IMR-90 (cell line): Measurements from ENCODE around the gene GRB2. TPM values are rescaled to one million over a fixed set of nuclear protein-coding genes. Genes with fewer than 3 reads are reported as not detected.

Source experiments
- ATAC-seq: fragments of 200-7000 bp; cut with Tn5 transposase; 2 replicates; pipeline ENCODE4 v1.9.1; 2020; ENCODE audit warnings: low read depth, mild to moderate bottlenecking, moderate library complexity
- BruUV-seq: library from RNA; stranded (reverse); fragments of 400-500 nt; replicated peaks from 2 replicates; lab custom pipeline; 2021; lab: Mats Ljungman, UMichigan
- CTCF ChIA-PET: fragments of 300-600 bp; formaldehyde crosslinking; extraction: SDS; loops from one replicate; lab custom pipeline; 2021; ENCODE audit warnings: antibody characterized with exemption; lab: Yijun Ruan, JAX
- POLR2A ChIA-PET: fragments of 300-600 bp; sonication (Branson Sonifier 250); formaldehyde crosslinking; loops from one replicate; lab custom pipeline; 2022; ENCODE audit warnings: antibody characterized with exemption; ENCODE audit not compliant: unreplicated experiment; lab: Charles Lee
- DNase-seq: peaks from one replicate; pipeline ENCODE4 v3.0.0; 2013
- H2AFZ ChIP-seq: replicated peaks from 2 replicates; pipeline ENCODE3; 2013; ENCODE audit warnings: low read length, mild to moderate bottlenecking; ENCODE audit not compliant: poor library complexity
- H2AK5ac ChIP-seq: 2 replicates; pipeline ENCODE4 v1.6.1; 2013; ENCODE audit warnings: low read depth, low read length, inconsistent platforms
- H2AK9ac ChIP-seq: replicated peaks from 2 replicates; pipeline ENCODE3; 2013; ENCODE audit warnings: mild to moderate bottlenecking, low read depth, low read length, moderate library complexity; ENCODE audit not compliant: poor library complexity
- H2BK120ac ChIP-seq: 2 replicates; pipeline ENCODE4 v1.6.1; 2013; ENCODE audit warnings: low read depth, low read length, inconsistent platforms
- H2BK15ac ChIP-seq: 3 replicates; pipeline ENCODE4 v1.6.1; 2013; ENCODE audit warnings: low read depth, low read length, inconsistent platforms
- H2BK20ac ChIP-seq: 2 replicates; pipeline ENCODE4 v1.6.1; 2013; ENCODE audit warnings: low read depth, mild to moderate bottlenecking, inconsistent platforms, low read length, moderate library complexity
- H2BK5ac ChIP-seq: 2 replicates; pipeline ENCODE4 v1.6.1; 2013; ENCODE audit warnings: mild to moderate bottlenecking, low read depth, low read length, inconsistent platforms; ENCODE audit not compliant: poor library complexity, severe bottlenecking
- H3K14ac ChIP-seq: replicated peaks from 2 replicates; pipeline ENCODE4 v1.6.1; 2013; ENCODE audit warnings: low read depth, low read length, inconsistent platforms
- H3K18ac ChIP-seq: 2 replicates; pipeline ENCODE4 v1.6.1; 2013; ENCODE audit warnings: low read depth, low read length, control low read depth
- H3K23ac ChIP-seq: 2 replicates; pipeline ENCODE4 v1.6.1; 2013; ENCODE audit warnings: low read depth, low read length, inconsistent platforms
- H3K27ac ChIP-seq: 2 replicates; pipeline ENCODE4 v1.5.1; 2013; ENCODE audit warnings: mild to moderate bottlenecking, control low read depth, low read length; ENCODE audit not compliant: insufficient read depth
- H3K27me3 ChIP-seq: 2 replicates; pipeline ENCODE4 v1.6.1; 2013; ENCODE audit warnings: low read length; ENCODE audit not compliant: control insufficient read depth, insufficient read depth
- H3K36me3 ChIP-seq: 2 replicates; pipeline ENCODE4 v1.6.1; 2013; ENCODE audit warnings: low read length, mixed read lengths; ENCODE audit not compliant: control insufficient read depth, insufficient read depth
- H3K4ac ChIP-seq: 2 replicates; pipeline ENCODE4 v1.6.1; 2013; ENCODE audit warnings: low read depth, low read length, inconsistent platforms
- H3K4me1 ChIP-seq: 2 replicates; pipeline ENCODE4 v1.6.1; 2013; ENCODE audit warnings: low read length, mixed read lengths; ENCODE audit not compliant: control insufficient read depth, insufficient read depth
- H3K4me2 ChIP-seq: 2 replicates; pipeline ENCODE4 v1.6.1; 2013; ENCODE audit warnings: low read depth, mild to moderate bottlenecking, control low read depth, low read length, moderate library complexity
- H3K4me3 ChIP-seq: 2 replicates; pipeline ENCODE4 v1.5.1; 2013; ENCODE audit warnings: low read depth, mild to moderate bottlenecking, control low read depth, low read length, moderate library complexity; ENCODE audit not compliant: insufficient read depth
- H3K56ac ChIP-seq: 2 replicates; pipeline ENCODE4 v1.6.1; 2013; ENCODE audit warnings: low read length, inconsistent platforms; ENCODE audit not compliant: insufficient read depth; ENCODE audit errors: extremely low read depth
- H3K79me1 ChIP-seq, 2 experiments: 2 replicates each; pipeline ENCODE4 v1.6.1; 2013; ENCODE audit warnings: low read length in 2 of 2, inconsistent platforms in 1 of 2, low read depth in 1 of 2
- H3K9ac ChIP-seq: 2 replicates; pipeline ENCODE4 v1.6.1; 2013; ENCODE audit warnings: low read depth, low read length, control low read depth
- H3K9me1 ChIP-seq: 2 replicates; pipeline ENCODE4 v1.6.1; 2013; ENCODE audit warnings: low read length, inconsistent platforms; ENCODE audit not compliant: insufficient read depth
- H3K9me3 ChIP-seq: 2 replicates; pipeline ENCODE4 v1.6.1; 2013; ENCODE audit warnings: low read length; ENCODE audit not compliant: control insufficient read depth, insufficient read depth
- H4K20me1 ChIP-seq: 2 replicates; pipeline ENCODE4 v1.6.1; 2013; ENCODE audit warnings: low read length, inconsistent platforms; ENCODE audit not compliant: insufficient read depth
- H4K5ac ChIP-seq: 2 replicates; pipeline ENCODE4 v1.6.1; 2013; ENCODE audit warnings: mild to moderate bottlenecking, low read depth, low read length, control low read depth
- H4K8ac ChIP-seq, 2 experiments: 2 replicates each; pipeline ENCODE4 v1.6.1; 2013; ENCODE audit warnings: low read depth in 2 of 2, low read length in 2 of 2, control low read depth in 1 of 2, inconsistent platforms in 1 of 2
- H4K91ac ChIP-seq: 2 replicates; pipeline ENCODE4 v1.6.1; 2013; ENCODE audit warnings: low read depth, low read length, inconsistent platforms; ENCODE audit not compliant: insufficient read depth
- FOS ChIP-seq: fragments of 150-350 bp; IDR thresholded peaks from 2 replicates; pipeline ENCODE4 v1.6.1; 2016; ENCODE audit warnings: low read depth, low read length
- MAFK ChIP-seq: IDR thresholded peaks from 2 replicates; pipeline ENCODE4 v1.6.1; 2012; ENCODE audit warnings: low read depth, low read length, improper control_type of control experiment
- MAZ ChIP-seq: IDR thresholded peaks from 2 replicates; pipeline ENCODE4 v1.6.1; 2012; ENCODE audit warnings: low read depth, mild to moderate bottlenecking, low read length, improper control_type of control experiment, moderate library complexity, borderline replicate concordance
- RFX5 ChIP-seq: IDR thresholded peaks from 2 replicates; pipeline ENCODE4 v1.8.0; 2012; ENCODE audit warnings: low read depth, mild to moderate bottlenecking, low read length, moderate library complexity
- WGBS, 2 experiments: methylation state at CpG; one replicate each; pipeline versions ENCODE4 v1.1.5 to v1.1.7; 2013; ENCODE audit warnings: missing lambda C conversion rate in 2 of 2; ENCODE audit not compliant: insufficient read length in 1 of 2; ENCODE audit errors: extremely low coverage in 2 of 2; 5-methylcytosine and 5-hydroxymethylcytosine counted together
- dilution Hi-C: fragments of 300-500 bp; cut with HindIII; formaldehyde crosslinking; loops from one replicate; pipeline ENCODE4 v1.14.3; 2018; ENCODE audit warnings: low sequenced_read_pairs; ENCODE audit not compliant: unreplicated experiment
- in situ Hi-C: fragments of 300-500 bp; cut with MboI; formaldehyde crosslinking; loops from 3 replicates; pipeline ENCODE4 v1.14.3; 2019; ENCODE audit warnings: low sequenced_read_pairs, inconsistent platforms, mixed read lengths
- intact Hi-C: fragments of 100-400 bp; cut with micrococcal nuclease; formaldehyde crosslinking; loops from 2 replicates; pipeline ENCODE4 v1.10.0; 2022
- polyA plus RNA-seq, 3 experiments: library from polyadenylated mRNA; depleted of rRNA; stranded (reverse); fragments of >200 nt; gene quantifications; 2 replicates each; pipeline ENCODE4 v1.2.3, GENCODE V29; 2012; ENCODE audit warnings: low replicate concordance in 1 of 3
- total RNA-seq: library from RNA; depleted of rRNA; stranded (reverse); fragments of >200 nt; gene quantifications from 2 replicates; pipeline ENCODE4 v1.2.3, GENCODE V29; 2012
- TF ChIP-seq, protein P1 (sequence below): conservative IDR thresholded peaks from 2 replicates; pipeline ENCODE4 v1.5.1; 2012; ENCODE audit warnings: mild to moderate bottlenecking, low read depth, low read length, improper control_type of control experiment

The GRB2 gene
- total and polyA plus RNA-seq, 2 of the 4 experiments (the other 2 are of a cell fraction): 49.3 to 62.1 TPM

DNA sequence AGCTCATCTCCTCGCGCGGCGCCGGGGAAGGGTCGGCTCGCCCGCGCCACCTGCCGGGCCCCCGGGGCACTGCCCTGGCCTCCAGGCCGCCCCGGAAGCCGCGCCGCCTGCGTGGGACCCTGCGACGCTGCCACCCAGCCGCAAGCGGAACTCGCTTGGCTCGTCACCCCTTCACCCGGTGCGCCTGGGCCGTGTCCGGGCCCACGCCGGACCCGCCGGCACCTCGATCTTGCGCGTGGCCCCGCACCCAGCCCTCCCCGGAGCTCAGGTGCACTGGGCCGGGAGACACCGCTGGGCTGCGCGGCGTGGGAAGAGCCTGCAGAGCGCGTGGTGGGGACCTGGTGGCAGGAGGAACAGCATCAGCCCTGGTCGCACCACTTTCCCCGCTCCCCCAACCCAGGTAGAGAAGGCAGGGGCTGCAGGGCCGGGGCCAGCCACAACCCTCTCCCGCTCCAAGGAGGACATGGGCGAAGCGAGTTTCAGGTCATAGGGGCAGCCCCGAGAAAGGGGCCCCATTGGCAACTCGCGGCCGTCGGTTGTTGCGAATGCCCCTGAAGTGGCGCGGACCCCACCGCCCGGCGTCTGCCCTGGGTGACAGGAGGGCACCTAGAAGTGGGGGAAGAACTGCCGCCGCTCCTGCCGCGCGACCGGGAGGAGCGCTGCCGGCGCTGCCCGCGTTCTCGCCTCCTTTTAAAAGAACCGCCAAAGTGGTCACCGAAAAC, 134.1 kb downstream of the GRB2 start (continued):
- TF ChIP-seq, protein P1, sequence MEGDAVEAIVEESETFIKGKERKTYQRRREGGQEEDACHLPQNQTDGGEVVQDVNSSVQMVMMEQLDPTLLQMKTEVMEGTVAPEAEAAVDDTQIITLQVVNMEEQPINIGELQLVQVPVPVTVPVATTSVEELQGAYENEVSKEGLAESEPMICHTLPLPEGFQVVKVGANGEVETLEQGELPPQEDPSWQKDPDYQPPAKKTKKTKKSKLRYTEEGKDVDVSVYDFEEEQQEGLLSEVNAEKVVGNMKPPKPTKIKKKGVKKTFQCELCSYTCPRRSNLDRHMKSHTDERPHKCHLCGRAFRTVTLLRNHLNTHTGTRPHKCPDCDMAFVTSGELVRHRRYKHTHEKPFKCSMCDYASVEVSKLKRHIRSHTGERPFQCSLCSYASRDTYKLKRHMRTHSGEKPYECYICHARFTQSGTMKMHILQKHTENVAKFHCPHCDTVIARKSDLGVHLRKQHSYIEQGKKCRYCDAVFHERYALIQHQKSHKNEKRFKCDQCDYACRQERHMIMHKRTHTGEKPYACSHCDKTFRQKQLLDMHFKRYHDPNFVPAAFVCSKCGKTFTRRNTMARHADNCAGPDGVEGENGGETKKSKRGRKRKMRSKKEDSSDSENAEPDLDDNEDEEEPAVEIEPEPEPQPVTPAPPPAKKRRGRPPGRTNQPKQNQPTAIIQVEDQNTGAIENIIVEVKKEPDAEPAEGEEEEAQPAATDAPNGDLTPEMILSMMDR: peak; percentile 90

DNA sequence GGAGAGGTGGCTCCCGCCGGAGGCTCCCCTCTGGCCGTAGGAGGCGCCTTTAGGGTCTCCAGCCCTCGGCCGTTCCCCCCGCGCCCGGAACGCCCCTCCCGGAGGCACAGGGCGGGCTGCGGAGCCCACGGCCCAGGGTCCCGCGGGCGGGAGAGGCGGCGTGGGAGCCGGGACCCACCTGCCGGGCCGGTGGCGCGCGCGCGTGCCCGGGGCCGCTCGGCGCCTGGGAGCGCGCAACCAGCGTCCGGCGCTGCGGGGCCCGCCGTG, 134.6 kb downstream of the GRB2 start, which contains the start of gene MIF4GD:
TSS of gene MIF4GD (minus strand) at position 266 of the 267 bp plus-strand sequence. CDS start 1,036 bp downstream, outside the sequence.
- BruUV-seq: no TSS peak
- dilution Hi-C loops: no loop called here
- no peak; the same call in 1 of the 2 replicates for ATAC-seq

More for the DNA sequence above, 134.6 kb downstream of the GRB2 start, which contains the start of gene MIF4GD:
- Histone ChIP-seq H2BK15ac (no peak within 1 kb of the TSS), H3K56ac (no peak within 1 kb of the TSS), H2BK5ac (peak within 1 kb of the TSS; percentile 28), H2AK5ac (peak within 1 kb of the TSS; percentile 9; the same call in 1 of the 2 replicates), H3K9me1 (0 out of 2 replicates have a peak, but pooled peaks cover 8% of the 10 kb centered on the region), H4K5ac (peak within 1 kb of the TSS; percentile 48), H4K20me1 (no peaks in the 10 kb centered on the region; the same call in none of the 2 replicates), H4K91ac (peak within 1 kb of the TSS; percentile 49; the same call in 1 of the 2 replicates), H2BK20ac (no peak within 1 kb of the TSS), H2AK9ac (peak within 1 kb of the TSS; percentile 93), H2AFZ (peak within 1 kb of the TSS; percentile 97), H3K36me3 (peaks cover 11% of the 10 kb centered on the region), H3K18ac (no peak within 1 kb of the TSS), H3K23ac (peak within 1 kb of the TSS; percentile 77), H3K27ac (peak within 1 kb of the TSS; percentile 65; the same call in 1 of the 2 replicates), H3K9ac (peak within 1 kb of the TSS; percentile 74), H3K4me2 (peak within 1 kb of the TSS; percentile 98), H3K9me3 (no peaks in the 10 kb centered on the region), H3K27me3 (no peaks in the 10 kb centered on the region), H3K14ac (0 out of 2 replicates have a peak within 1 kb of the TSS, but pooled peaks have one; percentile 7), H2BK120ac (no peak within 1 kb of the TSS), H3K4ac (peak within 1 kb of the TSS; percentile 28), H4K8ac (peak within 1 kb of the TSS; percentile 77 to 87), H3K4me3 (peak within 1 kb of the TSS; percentile 81), H3K79me1 (peaks cover 4 to 11% of the 10 kb centered on the region in 2 experiments; a peak in 3 of 4 replicates), H3K4me1 (peaks cover 14% of the 10 kb centered on the region)
- in situ Hi-C loops: no loop called here
- ChIA-PET CTCF (interaction anchor here (0.6 to 3.2 kb wide), 14 partner anchors 9 to 140 kb away, joined by 3 to 18 read pairs (median 4); partner anchors contain the start of genes GGA3, MRPS7 and SLC25A19), POLR2A (interaction anchor here (1.0 kb wide), 1 partner anchor 9 kb away, joined by 4 read pairs; the partner anchor contains the start of genes GGA3 and MRPS7)
- TF ChIP-seq MAZ (no peak), FOS (no peak), RFX5 (no peak), MAFK (no peak)
- peak; percentile 54 for DNase-seq
- 0% methylated on average over 34 of the region's 39 CpGs; no CpG with 5 or more reads in 1 of the 2 experiments for WGBS, 2 experiments
- intact Hi-C loops: loop anchor here (1.0 to 10.0 kb wide), 3 partner anchors 134 to 244 kb away; partner anchors contain the start of genes CASKIN2, GRB2 and TSEN54
